HEK293 (cell line): Measurements from ENCODE around the gene TIE1.

Experiments used
- CTCF ChIA-PET: fragments of 350-600 bp; formaldehyde crosslinking; extraction: SDS; loops from one replicate; lab custom pipeline; 2021; ENCODE audit warnings: antibody characterized with exemption; lab: Yijun Ruan, JAX
- POLR2A ChIA-PET: fragments of 300-600 bp; formaldehyde crosslinking; extraction: SDS; loops from one replicate; lab custom pipeline; 2020; ENCODE audit warnings: antibody characterized with exemption, inconsistent platforms; lab: Yijun Ruan, JAX
- H3K27ac ChIP-seq: fragments of 200-500 bp; sonication (Bioruptor generic); 2 replicates; pipeline ENCODE4 v1.5.1; 2014; ENCODE audit warnings: low read depth, low read length, control low read depth, inconsistent platforms; ENCODE audit errors: extremely low read depth
- H3K36me3 ChIP-seq, 2 experiments: fragments of 200-500 bp in 1 of 2; sonication (Bioruptor generic) in 1 of 2; 1 replicate in 1 of 2; 2 replicates in 1 of 2; pipeline ENCODE4 v1.5.1; 2014 to 2017; ENCODE audit warnings: inconsistent platforms in 2 of 2, low read length in 2 of 2; ENCODE audit not compliant: control insufficient read depth in 2 of 2, insufficient read depth in 1 of 2
- H3K4me1 ChIP-seq: fragments of 200-500 bp; sonication (Bioruptor generic); 2 replicates; pipeline ENCODE4 v1.5.1; 2014; ENCODE audit warnings: mild to moderate bottlenecking, low read length, inconsistent platforms; ENCODE audit not compliant: control insufficient read depth, insufficient read depth
- H3K4me3 ChIP-seq: 2 replicates; pipeline ENCODE4 v1.5.1; 2011; ENCODE audit warnings: low read depth, mild to moderate bottlenecking, control low read depth, low read length, moderate library complexity
- H3K9me3 ChIP-seq: fragments of 200-500 bp; sonication (Bioruptor generic); 2 replicates; pipeline ENCODE4 v1.5.1; 2014; ENCODE audit warnings: low read depth, low read length, inconsistent platforms; ENCODE audit not compliant: control insufficient read depth, insufficient read depth
- KLF10 ChIP-seq: fragments of 450-650 bp; IDR thresholded peaks from 2 replicates; pipeline ENCODE4 v1.5.1; 2018; ENCODE audit warnings: missing biosample characterization, mild to moderate bottlenecking, missing genetic modification characterization
- MZF1 ChIP-seq: fragments of 450-650 bp; formaldehyde crosslinking; IDR thresholded peaks from 2 replicates; pipeline ENCODE4 v1.5.1; 2017; ENCODE audit warnings: missing biosample characterization, missing genetic modification characterization, borderline replicate concordance
- OSR2 ChIP-seq: fragments of 450-650 bp; formaldehyde crosslinking; IDR thresholded peaks from 2 replicates; pipeline ENCODE4 v1.5.1; 2016; ENCODE audit warnings: missing biosample characterization, missing genetic modification characterization
- RBAK ChIP-seq: fragments of 450-650 bp; formaldehyde crosslinking; IDR thresholded peaks from 2 replicates; pipeline ENCODE4 v1.5.1; 2016; ENCODE audit warnings: missing biosample characterization, missing genetic modification characterization
- WT1 ChIP-seq: fragments of 450-650 bp; formaldehyde crosslinking; IDR thresholded peaks from 2 replicates; pipeline ENCODE4 v1.5.1; 2016; ENCODE audit warnings: missing biosample characterization, missing genetic modification characterization
- YY1 ChIP-seq: fragments of 450-650 bp; formaldehyde crosslinking; IDR thresholded peaks from 2 replicates; pipeline ENCODE4 v1.5.1; 2018; ENCODE audit warnings: missing biosample characterization, missing genetic modification characterization
- ZEB2 ChIP-seq: fragments of 450-650 bp; formaldehyde crosslinking; IDR thresholded peaks from 2 replicates; pipeline ENCODE4 v1.5.1; 2016; ENCODE audit warnings: missing biosample characterization, missing genetic modification characterization
- ZFHX2 ChIP-seq: fragments of 450-650 bp; formaldehyde crosslinking; conservative IDR thresholded peaks from 2 replicates; pipeline ENCODE4 v1.5.1; 2016; ENCODE audit warnings: missing biosample characterization, missing genetic modification characterization
- ZNF133 ChIP-seq: fragments of 450-650 bp; formaldehyde crosslinking; IDR thresholded peaks from 2 replicates; pipeline ENCODE4 v1.5.1; 2016; ENCODE audit warnings: missing biosample characterization, missing genetic modification characterization
- ZNF202 ChIP-seq: fragments of 450-650 bp; formaldehyde crosslinking; IDR thresholded peaks from 2 replicates; pipeline ENCODE4 v1.5.1; 2016; ENCODE audit warnings: missing biosample characterization, missing genetic modification characterization, borderline replicate concordance
- ZNF335 ChIP-seq: fragments of 450-650 bp; formaldehyde crosslinking; conservative IDR thresholded peaks from 2 replicates; pipeline ENCODE4 v1.5.1; 2016; ENCODE audit warnings: missing biosample characterization, missing genetic modification characterization
- ZNF354C ChIP-seq: fragments of 450-650 bp; formaldehyde crosslinking; IDR thresholded peaks from 2 replicates; pipeline ENCODE4 v1.5.1; 2016; ENCODE audit warnings: missing biosample characterization, missing genetic modification characterization, low read depth, borderline replicate concordance
- ZNF391 ChIP-seq: fragments of 450-650 bp; formaldehyde crosslinking; IDR thresholded peaks from 2 replicates; pipeline ENCODE4 v1.5.1; 2016; ENCODE audit warnings: low read depth, missing biosample characterization, missing genetic modification characterization, borderline replicate concordance
- ZNF394 ChIP-seq: fragments of 450-650 bp; formaldehyde crosslinking; IDR thresholded peaks from 2 replicates; pipeline ENCODE4 v1.5.1; 2016; ENCODE audit warnings: missing biosample characterization, missing genetic modification characterization, mild to moderate bottlenecking, moderate library complexity, borderline replicate concordance
- ZNF510 ChIP-seq: fragments of 450-650 bp; formaldehyde crosslinking; IDR thresholded peaks from 2 replicates; pipeline ENCODE4 v1.5.1; 2018; ENCODE audit warnings: mild to moderate bottlenecking, missing genetic modification characterization, missing biosample characterization; ENCODE audit not compliant: insufficient replicate concordance
- ZNF544 ChIP-seq: fragments of 450-650 bp; formaldehyde crosslinking; IDR thresholded peaks from 2 replicates; pipeline ENCODE4 v1.5.0; 2017; ENCODE audit warnings: missing biosample characterization, missing genetic modification characterization
- ZNF600 ChIP-seq: fragments of 450-650 bp; formaldehyde crosslinking; IDR thresholded peaks from 2 replicates; pipeline ENCODE4 v1.5.1; 2016; ENCODE audit warnings: missing biosample characterization, missing genetic modification characterization
- ZNF623 ChIP-seq: fragments of 450-650 bp; formaldehyde crosslinking; IDR thresholded peaks from 2 replicates; pipeline ENCODE4 v1.5.1; 2016; ENCODE audit warnings: missing biosample characterization, missing genetic modification characterization
- ZNF776 ChIP-seq: fragments of 450-650 bp; formaldehyde crosslinking; IDR thresholded peaks from 2 replicates; pipeline ENCODE4 v1.5.0; 2017; ENCODE audit warnings: missing biosample characterization, missing genetic modification characterization, borderline replicate concordance
- ZSCAN16 ChIP-seq: fragments of 450-650 bp; formaldehyde crosslinking; IDR thresholded peaks from 2 replicates; pipeline ENCODE4 v1.5.1; 2016; ENCODE audit warnings: missing biosample characterization, missing genetic modification characterization
- TF ChIP-seq, protein P1 (sequence below): fragments of 450-650 bp; formaldehyde crosslinking; IDR thresholded peaks from 2 replicates; pipeline ENCODE4 v1.5.1; 2016; ENCODE audit warnings: missing biosample characterization, missing genetic modification characterization
- TF ChIP-seq, protein P2 (sequence below): fragments of 450-650 bp; formaldehyde crosslinking; IDR thresholded peaks from 2 replicates; pipeline ENCODE4 v1.5.1; 2017; ENCODE audit warnings: missing biosample characterization, missing genetic modification characterization
- TF ChIP-seq, protein P3 (sequence below): fragments of 450-650 bp; formaldehyde crosslinking; IDR thresholded peaks from 2 replicates; pipeline ENCODE4 v1.5.1; 2016; ENCODE audit warnings: missing biosample characterization, missing genetic modification characterization
- TF ChIP-seq, protein P4 (sequence below): fragments of 450-650 bp; formaldehyde crosslinking; conservative IDR thresholded peaks from 2 replicates; pipeline ENCODE4 v1.5.1; 2016; ENCODE audit warnings: low read depth, missing biosample characterization, missing genetic modification characterization
- TF ChIP-seq, protein P5 (sequence below): fragments of 450-650 bp; formaldehyde crosslinking; IDR thresholded peaks from 2 replicates; pipeline ENCODE4 v1.5.1; 2016; ENCODE audit warnings: missing biosample characterization, missing genetic modification characterization
- TF ChIP-seq, protein P6 (sequence below): fragments of 450-650 bp; formaldehyde crosslinking; IDR thresholded peaks from 2 replicates; pipeline ENCODE4 v1.5.1; 2017; ENCODE audit warnings: missing biosample characterization, missing genetic modification characterization

TIE1 gene

DNA sequence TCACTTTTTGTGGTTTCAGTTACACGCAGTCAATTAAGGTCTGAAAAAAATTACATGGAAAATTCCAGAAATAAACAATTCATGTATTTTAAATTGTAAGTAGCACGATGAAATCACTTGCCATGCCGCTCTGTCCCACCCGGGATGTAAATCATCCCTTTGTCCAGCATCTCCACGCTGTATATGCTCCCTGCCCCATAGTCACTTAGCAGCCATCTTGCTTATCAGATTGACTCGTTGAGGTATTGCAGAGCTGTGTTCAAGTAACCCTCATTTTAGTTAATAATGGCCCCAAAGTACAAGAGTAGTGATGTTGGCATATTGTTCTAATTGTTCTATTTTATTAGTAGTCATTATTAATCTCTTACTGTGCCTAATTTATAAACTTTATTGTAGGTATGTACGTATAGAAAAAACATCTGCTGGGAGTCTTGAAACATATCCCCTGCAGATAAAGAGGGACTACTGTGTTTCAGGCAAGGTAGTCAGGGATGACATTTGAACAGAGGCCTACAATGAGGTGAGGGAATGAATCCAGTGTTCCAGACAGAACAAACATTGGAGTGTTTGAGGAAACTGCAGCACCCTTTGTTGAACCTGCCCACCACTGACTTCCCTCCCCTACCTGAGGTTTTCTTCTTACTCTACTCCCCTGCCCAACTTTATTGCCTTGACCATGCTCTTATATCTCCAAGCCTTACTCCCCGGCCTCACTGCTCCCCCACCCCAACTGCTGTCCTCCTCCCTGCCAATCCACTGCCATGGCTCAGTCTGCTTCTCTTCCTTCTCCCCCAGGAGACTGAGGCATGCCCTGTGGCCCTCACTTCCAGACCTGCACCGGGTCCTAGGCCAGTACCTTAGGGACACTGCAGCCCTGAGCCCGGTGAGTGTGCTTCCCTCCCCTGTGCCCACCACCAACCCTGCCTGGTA, 50.9 kb downstream of the TIE1 start:
- CTCF ChIA-PET: no interaction called here
- POLR2A ChIA-PET: interaction anchor here (0.8 to 2.3 kb wide), 2 partner anchors 7 to 16 kb away, joined by 3 to 5 read pairs; partner anchors contain the start of genes CDC20 and ELOVL1

DNA sequence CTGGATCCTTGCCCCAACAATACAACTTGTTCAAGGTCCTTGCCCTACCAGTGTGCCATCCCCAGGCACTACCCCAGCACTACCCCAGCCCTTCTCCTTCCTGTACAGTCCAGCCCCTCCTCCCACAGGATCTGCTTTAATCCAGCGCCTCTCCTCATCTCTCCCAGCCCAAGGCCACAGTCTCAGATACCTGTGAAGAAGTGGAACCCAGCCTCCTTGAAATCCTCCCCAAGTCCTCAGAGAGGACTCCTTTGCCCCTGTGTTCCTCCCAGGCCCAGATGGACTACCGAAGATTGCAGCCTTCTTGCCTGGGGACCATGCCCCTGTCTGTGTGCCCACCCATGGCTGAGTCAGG, 51.5 kb downstream of the TIE1 start:
- H3K4me1 ChIP-seq: 0 out of 2 replicates have a peak, but pooled peaks cover 3% of the 10 kb centered on the region
- POLR2A ChIA-PET: no interaction called here
- TF ChIP-seq ZNF133 (tag by site-specific recombination) (no peak), ZNF600 (tag by site-specific recombination) (no peak), YY1 (no peak), ZFHX2 (tag by site-specific recombination) (no peak), ZNF354C (tag by site-specific recombination) (no peak), RBAK (tag by site-specific recombination) (no peak), ZNF623 (tag by site-specific recombination) (no peak), ZNF544 (tag by site-specific recombination) (no peak), ZNF394 (no peak), ZEB2 (tag by site-specific recombination) (no peak), ZNF391 (tag by site-specific recombination) (no peak), OSR2 (tag by site-specific recombination) (no peak)
- TF ChIP-seq, protein P1, sequence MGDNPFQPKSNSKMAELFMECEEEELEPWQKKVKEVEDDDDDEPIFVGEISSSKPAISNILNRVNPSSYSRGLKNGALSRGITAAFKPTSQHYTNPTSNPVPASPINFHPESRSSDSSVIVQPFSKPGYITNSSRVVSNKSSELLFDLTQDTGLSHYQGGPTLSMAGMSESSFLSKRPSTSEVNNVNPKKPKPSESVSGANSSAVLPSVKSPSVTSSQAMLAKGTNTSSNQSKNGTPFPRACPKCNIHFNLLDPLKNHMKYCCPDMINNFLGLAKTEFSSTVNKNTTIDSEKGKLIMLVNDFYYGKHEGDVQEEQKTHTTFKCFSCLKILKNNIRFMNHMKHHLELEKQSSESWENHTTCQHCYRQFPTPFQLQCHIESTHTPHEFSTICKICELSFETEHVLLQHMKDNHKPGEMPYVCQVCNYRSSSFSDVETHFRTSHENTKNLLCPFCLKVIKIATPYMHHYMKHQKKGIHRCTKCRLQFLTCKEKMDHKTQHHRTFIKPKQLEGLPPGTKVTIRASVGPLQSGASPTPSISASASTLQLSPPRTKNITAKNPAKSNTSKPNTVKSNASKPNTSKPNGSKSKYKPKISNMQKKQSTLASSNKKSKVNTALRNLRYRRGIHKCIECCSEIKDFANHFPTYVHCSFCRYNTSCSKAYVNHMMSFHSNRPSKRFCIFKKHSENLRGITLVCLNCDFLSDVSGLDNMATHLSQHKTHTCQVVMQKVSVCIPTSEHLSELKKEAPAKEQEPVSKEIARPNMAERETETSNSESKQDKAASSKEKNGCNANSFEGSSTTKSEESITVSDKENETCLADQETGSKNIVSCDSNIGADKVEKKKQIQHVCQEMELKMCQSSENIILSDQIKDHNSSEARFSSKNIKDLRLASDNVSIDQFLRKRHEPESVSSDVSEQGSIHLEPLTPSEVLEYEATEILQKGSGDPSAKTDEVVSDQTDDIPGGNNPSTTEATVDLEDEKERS (tag by site-specific recombination): no peak
- TF ChIP-seq, protein P2, sequence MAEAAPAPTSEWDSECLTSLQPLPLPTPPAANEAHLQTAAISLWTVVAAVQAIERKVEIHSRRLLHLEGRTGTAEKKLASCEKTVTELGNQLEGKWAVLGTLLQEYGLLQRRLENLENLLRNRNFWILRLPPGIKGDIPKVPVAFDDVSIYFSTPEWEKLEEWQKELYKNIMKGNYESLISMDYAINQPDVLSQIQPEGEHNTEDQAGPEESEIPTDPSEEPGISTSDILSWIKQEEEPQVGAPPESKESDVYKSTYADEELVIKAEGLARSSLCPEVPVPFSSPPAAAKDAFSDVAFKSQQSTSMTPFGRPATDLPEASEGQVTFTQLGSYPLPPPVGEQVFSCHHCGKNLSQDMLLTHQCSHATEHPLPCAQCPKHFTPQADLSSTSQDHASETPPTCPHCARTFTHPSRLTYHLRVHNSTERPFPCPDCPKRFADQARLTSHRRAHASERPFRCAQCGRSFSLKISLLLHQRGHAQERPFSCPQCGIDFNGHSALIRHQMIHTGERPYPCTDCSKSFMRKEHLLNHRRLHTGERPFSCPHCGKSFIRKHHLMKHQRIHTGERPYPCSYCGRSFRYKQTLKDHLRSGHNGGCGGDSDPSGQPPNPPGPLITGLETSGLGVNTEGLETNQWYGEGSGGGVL (tag by site-specific recombination): no peak
- TF ChIP-seq, protein P3, sequence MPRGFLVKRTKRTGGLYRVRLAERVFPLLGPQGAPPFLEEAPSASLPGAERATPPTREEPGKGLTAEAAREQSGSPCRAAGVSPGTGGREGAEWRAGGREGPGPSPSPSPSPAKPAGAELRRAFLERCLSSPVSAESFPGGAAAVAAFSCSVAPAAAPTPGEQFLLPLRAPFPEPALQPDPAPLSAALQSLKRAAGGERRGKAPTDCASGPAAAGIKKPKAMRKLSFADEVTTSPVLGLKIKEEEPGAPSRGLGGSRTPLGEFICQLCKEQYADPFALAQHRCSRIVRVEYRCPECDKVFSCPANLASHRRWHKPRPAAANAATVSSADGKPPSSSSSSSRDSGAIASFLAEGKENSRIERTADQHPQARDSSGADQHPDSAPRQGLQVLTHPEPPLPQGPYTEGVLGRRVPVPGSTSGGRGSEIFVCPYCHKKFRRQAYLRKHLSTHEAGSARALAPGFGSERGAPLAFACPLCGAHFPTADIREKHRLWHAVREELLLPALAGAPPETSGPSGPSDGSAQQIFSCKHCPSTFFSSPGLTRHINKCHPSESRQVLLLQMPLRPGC: no peak
- TF ChIP-seq, protein P4, sequence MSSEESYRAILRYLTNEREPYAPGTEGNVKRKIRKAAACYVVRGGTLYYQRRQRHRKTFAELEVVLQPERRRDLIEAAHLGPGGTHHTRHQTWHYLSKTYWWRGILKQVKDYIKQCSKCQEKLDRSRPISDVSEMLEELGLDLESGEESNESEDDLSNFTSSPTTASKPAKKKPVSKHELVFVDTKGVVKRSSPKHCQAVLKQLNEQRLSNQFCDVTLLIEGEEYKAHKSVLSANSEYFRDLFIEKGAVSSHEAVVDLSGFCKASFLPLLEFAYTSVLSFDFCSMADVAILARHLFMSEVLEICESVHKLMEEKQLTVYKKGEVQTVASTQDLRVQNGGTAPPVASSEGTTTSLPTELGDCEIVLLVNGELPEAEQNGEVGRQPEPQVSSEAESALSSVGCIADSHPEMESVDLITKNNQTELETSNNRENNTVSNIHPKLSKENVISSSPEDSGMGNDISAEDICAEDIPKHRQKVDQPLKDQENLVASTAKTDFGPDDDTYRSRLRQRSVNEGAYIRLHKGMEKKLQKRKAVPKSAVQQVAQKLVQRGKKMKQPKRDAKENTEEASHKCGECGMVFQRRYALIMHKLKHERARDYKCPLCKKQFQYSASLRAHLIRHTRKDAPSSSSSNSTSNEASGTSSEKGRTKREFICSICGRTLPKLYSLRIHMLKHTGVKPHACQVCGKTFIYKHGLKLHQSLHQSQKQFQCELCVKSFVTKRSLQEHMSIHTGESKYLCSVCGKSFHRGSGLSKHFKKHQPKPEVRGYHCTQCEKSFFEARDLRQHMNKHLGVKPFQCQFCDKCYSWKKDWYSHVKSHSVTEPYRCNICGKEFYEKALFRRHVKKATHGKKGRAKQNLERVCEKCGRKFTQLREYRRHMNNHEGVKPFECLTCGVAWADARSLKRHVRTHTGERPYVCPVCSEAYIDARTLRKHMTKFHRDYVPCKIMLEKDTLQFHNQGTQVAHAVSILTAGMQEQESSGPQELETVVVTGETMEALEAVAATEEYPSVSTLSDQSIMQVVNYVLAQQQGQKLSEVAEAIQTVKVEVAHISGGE (tag by site-specific recombination): no peak

More for the DNA sequence above, 50.9 kb downstream of the TIE1 start:
- TF ChIP-seq ZNF335 (no peak), RBAK (tag by site-specific recombination) (no peak), MZF1 (tag by site-specific recombination) (no peak), KLF10 (tag by site-specific recombination) (no peak), ZNF202 (tag by site-specific recombination) (no peak), ZSCAN16 (tag by site-specific recombination) (no peak), ZNF510 (tag by site-specific recombination) (no peak), WT1 (tag by site-specific recombination) (no peak), ZNF391 (tag by site-specific recombination) (no peak), ZNF776 (no peak)
- TF ChIP-seq, protein P5, sequence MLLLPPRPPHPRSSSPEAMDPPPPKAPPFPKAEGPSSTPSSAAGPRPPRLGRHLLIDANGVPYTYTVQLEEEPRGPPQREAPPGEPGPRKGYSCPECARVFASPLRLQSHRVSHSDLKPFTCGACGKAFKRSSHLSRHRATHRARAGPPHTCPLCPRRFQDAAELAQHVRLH: no peak
- TF ChIP-seq, protein P6, sequence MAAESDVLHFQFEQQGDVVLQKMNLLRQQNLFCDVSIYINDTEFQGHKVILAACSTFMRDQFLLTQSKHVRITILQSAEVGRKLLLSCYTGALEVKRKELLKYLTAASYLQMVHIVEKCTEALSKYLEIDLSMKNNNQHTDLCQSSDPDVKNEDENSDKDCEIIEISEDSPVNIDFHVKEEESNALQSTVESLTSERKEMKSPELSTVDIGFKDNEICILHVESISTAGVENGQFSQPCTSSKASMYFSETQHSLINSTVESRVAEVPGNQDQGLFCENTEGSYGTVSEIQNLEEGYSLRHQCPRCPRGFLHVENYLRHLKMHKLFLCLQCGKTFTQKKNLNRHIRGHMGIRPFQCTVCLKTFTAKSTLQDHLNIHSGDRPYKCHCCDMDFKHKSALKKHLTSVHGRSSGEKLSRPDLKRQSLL (tag by site-specific recombination): no peak
- TF ChIP-seq, all 188 proteins: peak for 0
- Histone ChIP-seq H3K36me3 (no peaks in the 10 kb centered on the region), H3K4me3 (no peak overlapping the region), H3K9me3 (no peaks in the 10 kb centered on the region), H3K27ac (no peak overlapping the region), H3K4me1 (0 out of 2 replicates have a peak, but pooled peaks cover 3% of the 10 kb centered on the region)

More for the DNA sequence above, 51.5 kb downstream of the TIE1 start:
- Histone ChIP-seq H3K4me3 (no peak overlapping the region), H3K36me3 (no peaks in the 10 kb centered on the region), H3K27ac (no peak overlapping the region), H3K9me3 (no peaks in the 10 kb centered on the region)
- CTCF ChIA-PET: no interaction called here
